ENCODE results near the gene CCDC171.

DNA sequence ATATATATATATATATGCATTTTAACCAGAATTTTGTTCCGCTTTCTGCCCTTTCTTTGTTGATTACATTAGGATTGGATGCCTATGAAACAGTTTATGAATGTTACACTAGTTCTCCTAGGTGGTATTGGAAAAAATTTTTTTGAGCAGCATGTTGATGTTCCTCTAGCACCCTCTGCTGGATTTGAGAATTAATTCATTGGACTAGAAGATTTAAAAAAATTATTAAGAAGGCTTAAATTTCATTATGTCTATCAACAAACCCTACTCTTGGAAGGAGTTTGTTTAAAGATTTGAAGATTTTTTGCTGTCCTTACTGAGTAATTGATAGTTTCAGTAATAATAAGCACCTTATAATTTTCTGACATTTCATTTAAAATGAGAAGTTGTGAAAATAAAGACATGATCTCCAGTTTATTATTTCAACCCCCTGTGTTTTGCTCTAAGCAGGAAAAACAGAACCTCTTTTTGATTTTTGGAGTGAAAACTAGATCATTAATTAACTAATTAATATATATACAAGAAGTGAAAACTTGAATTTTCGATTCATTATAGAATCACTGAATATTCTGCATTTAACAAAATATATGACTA is 89.6 kb downstream of the CCDC171 start:
- TF ChIP-seq, protein P1, sequence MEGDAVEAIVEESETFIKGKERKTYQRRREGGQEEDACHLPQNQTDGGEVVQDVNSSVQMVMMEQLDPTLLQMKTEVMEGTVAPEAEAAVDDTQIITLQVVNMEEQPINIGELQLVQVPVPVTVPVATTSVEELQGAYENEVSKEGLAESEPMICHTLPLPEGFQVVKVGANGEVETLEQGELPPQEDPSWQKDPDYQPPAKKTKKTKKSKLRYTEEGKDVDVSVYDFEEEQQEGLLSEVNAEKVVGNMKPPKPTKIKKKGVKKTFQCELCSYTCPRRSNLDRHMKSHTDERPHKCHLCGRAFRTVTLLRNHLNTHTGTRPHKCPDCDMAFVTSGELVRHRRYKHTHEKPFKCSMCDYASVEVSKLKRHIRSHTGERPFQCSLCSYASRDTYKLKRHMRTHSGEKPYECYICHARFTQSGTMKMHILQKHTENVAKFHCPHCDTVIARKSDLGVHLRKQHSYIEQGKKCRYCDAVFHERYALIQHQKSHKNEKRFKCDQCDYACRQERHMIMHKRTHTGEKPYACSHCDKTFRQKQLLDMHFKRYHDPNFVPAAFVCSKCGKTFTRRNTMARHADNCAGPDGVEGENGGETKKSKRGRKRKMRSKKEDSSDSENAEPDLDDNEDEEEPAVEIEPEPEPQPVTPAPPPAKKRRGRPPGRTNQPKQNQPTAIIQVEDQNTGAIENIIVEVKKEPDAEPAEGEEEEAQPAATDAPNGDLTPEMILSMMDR (IDR thresholded peaks at IDR 0.05), result peak; percentile 29 to 61 (median 40)
- TF ChIP-seq POLR2A (IDR thresholded peaks at IDR 0.05), result no peak
